Uterus (tissue), 2 donors: ENCODE data around the gene MS4A15.

Experiments
- POLR2A ChIP-seq, 2 donors: fragments of 450-650 bp; IDR thresholded peaks; one replicate each; pipeline ENCODE4 v1.6.1; 2016; ENCODE audit warnings: antibody characterized with exemption in 2 of 2, mild to moderate bottlenecking in 1 of 2, moderate library complexity in 1 of 2
- TF ChIP-seq, protein P1 (sequence below), 4 experiments: fragments of 200-600 bp in 2 of 4; fragments of 450-650 bp in 2 of 4; sonication (generic) in 2 of 4; IDR thresholded peaks; one replicate each; pipeline ENCODE4 v1.5.1; 2016 to 2019; ENCODE audit warnings: antibody characterized with exemption in 4 of 4, mild to moderate bottlenecking in 2 of 4, moderate library complexity in 1 of 4

DNA sequence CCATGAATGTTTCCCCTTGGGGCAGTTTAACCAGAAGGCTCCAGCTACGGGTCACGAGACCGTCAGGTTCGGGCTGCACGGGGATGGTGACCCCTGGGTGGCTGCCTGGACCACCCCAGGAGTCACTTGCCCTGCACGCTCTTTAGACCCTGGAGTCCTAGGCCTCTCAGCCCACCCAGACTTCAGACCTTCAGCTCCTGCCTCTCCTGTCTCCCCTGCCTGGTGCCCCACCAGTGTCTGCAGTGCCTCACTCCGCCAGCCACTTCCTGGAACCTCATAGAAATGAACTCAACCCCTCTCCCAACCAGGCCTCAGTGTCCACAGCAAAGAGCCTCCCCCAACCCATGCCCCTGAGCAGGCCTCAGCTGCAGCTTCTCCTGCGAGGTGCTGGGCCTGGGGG lies 16.0 kb downstream of the MS4A15 start:
- TF ChIP-seq, protein P1, sequence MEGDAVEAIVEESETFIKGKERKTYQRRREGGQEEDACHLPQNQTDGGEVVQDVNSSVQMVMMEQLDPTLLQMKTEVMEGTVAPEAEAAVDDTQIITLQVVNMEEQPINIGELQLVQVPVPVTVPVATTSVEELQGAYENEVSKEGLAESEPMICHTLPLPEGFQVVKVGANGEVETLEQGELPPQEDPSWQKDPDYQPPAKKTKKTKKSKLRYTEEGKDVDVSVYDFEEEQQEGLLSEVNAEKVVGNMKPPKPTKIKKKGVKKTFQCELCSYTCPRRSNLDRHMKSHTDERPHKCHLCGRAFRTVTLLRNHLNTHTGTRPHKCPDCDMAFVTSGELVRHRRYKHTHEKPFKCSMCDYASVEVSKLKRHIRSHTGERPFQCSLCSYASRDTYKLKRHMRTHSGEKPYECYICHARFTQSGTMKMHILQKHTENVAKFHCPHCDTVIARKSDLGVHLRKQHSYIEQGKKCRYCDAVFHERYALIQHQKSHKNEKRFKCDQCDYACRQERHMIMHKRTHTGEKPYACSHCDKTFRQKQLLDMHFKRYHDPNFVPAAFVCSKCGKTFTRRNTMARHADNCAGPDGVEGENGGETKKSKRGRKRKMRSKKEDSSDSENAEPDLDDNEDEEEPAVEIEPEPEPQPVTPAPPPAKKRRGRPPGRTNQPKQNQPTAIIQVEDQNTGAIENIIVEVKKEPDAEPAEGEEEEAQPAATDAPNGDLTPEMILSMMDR (IDR thresholded peaks at IDR 0.05): no peak
- TF ChIP-seq POLR2A (IDR thresholded peaks at IDR 0.05): no peak
